Measurements from ENCODE around the gene SF3A2.

The SF3A2 gene

GRCh38 chr19:2207991-2208860 lies 28.4 kb upstream of the SF3A2 start:
- DNase-seq (ENCODE audit: low read depth, low spot score): no peak

DNA sequence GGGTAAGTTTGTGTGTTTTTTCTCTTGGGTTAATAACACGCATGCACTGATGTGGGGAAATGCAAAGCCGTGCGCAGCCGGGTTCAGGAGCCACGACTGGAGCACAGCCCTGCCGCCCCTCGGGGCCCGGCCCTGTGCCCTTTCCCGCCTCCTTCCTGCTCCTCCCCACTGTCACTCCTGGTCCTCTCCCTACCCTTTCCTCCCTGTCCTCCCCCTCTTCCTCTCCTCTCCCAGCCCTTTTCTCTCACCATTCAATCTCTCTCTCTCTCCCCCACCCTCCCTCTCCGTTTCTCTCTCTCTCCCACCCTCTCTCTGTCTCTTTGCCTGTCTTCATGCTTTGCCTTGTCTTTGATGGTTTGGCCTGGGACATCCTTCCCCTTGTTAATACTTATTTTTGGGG lies 27.6 kb upstream of the SF3A2 start:
- DNase-seq (ENCODE audit: low read depth, low spot score): no peak

- no peak for DNase-seq (ENCODE audit: low read depth, low spot score)
Observed at GRCh38 chr19:2209408-2209807, 27.2 kb upstream of the SF3A2 start.

- DNase-seq (ENCODE audit: low read depth, low spot score): no peak
Observed at GRCh38 chr19:2210206-2210605, 26.4 kb upstream of the SF3A2 start.

GRCh38 chr19:2210987-2211740 lies 25.5 kb upstream of the SF3A2 start:
- DNase-seq (ENCODE audit: low read depth, low spot score): no peak

- no peak for DNase-seq (ENCODE audit: low read depth, low spot score)
Observed at GRCh38 chr19:2212861-2213711, 23.5 kb upstream of the SF3A2 start.

GRCh38 chr19:2213799-2214198 lies 22.8 kb upstream of the SF3A2 start:
- DNase-seq (ENCODE audit: low read depth, low spot score): no peak

GRCh38 chr19:2214251-2214650 lies 22.4 kb upstream of the SF3A2 start:
- no peak for DNase-seq (ENCODE audit: low read depth, low spot score)

DNA sequence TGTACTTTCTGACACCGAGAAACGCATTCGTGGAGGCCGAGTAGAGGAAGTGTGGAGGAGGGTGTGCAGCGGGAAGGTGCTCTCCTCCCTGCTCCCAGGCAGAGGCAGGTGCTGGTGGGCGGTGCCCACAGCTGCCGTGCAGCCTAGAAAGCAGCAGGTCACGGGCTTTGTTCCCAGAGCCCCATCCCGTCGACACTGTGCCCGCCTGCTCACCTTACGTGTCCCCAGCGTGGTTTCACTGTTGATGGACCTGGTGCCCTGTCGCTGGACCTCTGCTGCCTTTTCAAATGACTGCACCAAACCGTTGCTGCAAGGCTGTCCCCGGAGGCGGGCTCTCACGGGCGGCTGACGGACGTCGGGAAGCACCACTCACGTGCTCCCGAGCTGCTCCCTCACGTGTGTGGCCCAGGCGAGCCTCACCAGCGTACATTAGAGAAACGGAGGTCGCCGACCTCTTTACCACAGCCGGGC lies 21.3 kb upstream of the SF3A2 start:
- DNase-seq (ENCODE audit: low read depth, low spot score): no peak

GRCh38 chr19:2216361-2217225 lies 20.0 kb upstream of the SF3A2 start:
- no peak for DNase-seq (ENCODE audit: low read depth, low spot score)

- DNase-seq (ENCODE audit: low read depth, low spot score): no peak
Observed at GRCh38 chr19:2217591-2217990, 19.0 kb upstream of the SF3A2 start.

- DNase-seq (ENCODE audit: low read depth, low spot score): no peak
Observed at GRCh38 chr19:2219726-2220125, 16.9 kb upstream of the SF3A2 start.

DNA sequence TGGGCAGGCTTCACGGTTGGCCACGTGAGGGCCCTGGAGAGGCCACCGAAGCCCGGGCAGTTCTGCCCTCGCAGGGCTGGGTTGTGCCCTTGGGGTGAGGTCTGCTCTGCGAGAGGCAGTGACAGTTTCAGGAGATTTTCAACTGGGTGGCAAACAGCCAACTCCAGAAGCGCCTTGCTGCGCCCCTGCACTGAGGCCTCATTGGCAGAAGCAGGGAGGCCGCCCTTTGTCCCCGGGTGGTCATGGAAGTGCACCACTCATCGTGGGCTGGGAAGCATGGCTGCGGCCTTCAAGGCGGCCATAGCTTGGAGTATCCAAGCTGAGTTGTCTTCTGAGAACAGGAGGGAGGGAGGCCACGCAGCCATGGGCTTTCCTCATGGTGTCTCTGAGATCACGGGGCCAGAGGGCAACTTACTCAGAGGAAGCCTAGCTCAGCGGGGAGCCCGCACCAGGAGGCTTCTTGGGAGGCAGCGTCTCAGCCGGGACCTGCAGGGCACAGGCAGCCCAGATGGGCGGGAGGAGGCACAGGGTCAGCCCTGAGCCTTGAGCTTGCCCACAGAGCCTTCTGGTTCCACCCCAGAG lies 15.3 kb upstream of the SF3A2 start:
- no peak for DNase-seq (ENCODE audit: low read depth, low spot score)

GRCh38 chr19:2221918-2222317 lies 14.7 kb upstream of the SF3A2 start:
- DNase-seq (ENCODE audit: low read depth, low spot score): no peak

DNA sequence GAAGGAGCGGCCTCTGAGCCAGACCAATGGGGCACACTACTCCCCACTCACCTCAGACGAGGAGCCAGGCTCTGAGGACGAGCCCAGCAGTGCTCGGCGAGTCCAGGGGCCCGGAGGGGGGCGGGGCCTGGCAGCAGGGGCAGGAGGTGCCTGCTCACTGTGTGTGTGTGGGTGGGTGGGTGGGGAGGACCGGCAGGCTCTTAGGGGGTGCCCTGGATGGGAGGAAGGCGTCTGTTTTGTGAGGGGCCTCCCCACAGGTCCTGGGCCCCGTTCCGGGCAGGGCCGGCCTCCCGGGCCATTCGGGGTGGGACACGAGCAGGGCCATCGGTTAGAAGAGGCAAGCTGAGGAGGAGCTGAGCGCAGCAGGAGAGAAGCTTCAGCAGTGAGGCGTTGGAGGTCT lies 13.2 kb upstream of the SF3A2 start:
- DNase-seq (ENCODE audit: low read depth, low spot score): no peak

DNA sequence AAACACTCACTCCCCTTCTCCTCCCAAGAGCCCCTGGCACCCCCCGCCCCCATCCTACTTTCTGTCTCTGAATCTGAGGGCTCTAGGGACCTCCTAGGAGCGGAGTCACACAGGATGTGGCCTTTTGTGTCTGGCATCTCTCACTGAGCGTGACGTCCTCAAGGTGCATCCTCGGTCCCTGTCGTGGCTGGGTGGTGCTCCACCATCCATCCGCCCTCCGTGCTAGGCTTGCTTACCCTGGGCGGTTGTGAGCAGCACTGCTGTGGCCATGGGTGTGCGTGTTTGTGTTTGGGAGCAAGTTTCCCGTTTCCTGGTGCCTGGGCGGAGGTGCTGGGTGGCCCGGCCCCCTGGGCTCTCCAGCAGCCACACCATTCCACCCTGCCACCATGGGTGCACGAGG lies 12.7 kb upstream of the SF3A2 start:
- DNase-seq (ENCODE audit: low read depth, low spot score): no peak

- DNase-seq (ENCODE audit: low read depth, low spot score): no peak
Observed at GRCh38 chr19:2224754-2225349, 11.8 kb upstream of the SF3A2 start.

- DNase-seq (ENCODE audit: low read depth, low spot score): no peak
Observed at GRCh38 chr19:2225415-2226050, 11.1 kb upstream of the SF3A2 start.

DNA sequence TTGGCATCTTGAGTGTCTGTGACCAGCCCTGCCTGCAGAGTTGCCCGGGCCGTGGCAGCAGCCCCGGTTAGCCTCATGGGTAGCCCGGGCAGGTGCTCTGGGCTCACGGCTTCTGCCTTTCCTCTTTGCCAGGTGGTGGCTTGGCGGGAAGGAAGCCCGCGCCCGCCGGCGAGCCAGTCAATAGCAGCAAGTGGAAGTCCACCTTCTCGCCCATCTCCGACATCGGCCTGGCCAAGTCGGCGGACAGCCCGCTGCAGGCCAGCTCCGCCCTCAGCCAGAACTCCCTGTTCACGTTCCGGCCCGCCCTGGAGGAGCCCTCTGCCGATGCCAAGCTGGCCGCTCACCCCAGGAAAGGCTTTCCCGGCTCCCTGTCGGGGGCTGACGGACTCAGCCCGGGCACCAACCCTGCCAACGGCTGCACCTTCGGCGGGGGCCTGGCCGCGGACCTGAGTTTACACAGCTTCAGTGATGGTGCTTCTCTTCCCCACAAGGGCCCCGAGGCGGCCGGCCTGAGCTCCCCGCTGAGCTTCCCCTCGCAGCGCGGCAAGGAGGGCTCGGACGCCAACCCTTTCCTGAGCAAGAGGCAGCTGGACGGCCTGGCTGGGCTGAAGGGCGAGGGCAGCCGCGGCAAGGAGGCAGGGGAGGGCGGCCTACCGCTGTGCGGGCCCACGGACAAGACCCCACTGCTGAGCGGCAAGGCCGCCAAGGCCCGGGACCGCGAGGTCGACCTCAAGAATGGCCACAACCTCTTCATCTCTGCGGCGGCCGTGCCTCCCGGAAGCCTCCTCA lies 10.4 kb upstream of the SF3A2 start:
- DNase-seq (ENCODE audit: low read depth, low spot score): no peak
